PC-3 (cell line): Measurements from ENCODE around the gene DNAJA2. TPM values are rescaled to one million over a fixed set of nuclear protein-coding genes. Genes with fewer than 3 reads are reported as not detected.

Experiments
- ATAC-seq: fragments of 200-7000 bp; cut with Tn5 transposase; 2 replicates; pipeline ENCODE4 v1.9.1; 2020; ENCODE audit warnings: mild to moderate bottlenecking, moderate library complexity
- BruUV-seq: library from RNA; stranded (reverse); fragments of 400-500 nt; replicated peaks from 2 replicates; lab custom pipeline; 2021; lab: Mats Ljungman, UMichigan
- CTCF ChIA-PET: fragments of 300-600 bp; sonication (Branson Sonifier 250); formaldehyde crosslinking; loops from one replicate; lab custom pipeline; 2022; ENCODE audit warnings: antibody characterized with exemption; lab: Charles Lee
- POLR2A ChIA-PET: fragments of 300-600 bp; sonication (Branson Sonifier 250); formaldehyde crosslinking; loops from one replicate; lab custom pipeline; 2022; ENCODE audit warnings: antibody characterized with exemption; ENCODE audit not compliant: unreplicated experiment; lab: Charles Lee
- DNase-seq: peaks from one replicate; pipeline ENCODE4 v3.0.0-alpha.2; 2015
- H2AFZ ChIP-seq: fragments of 300-600 bp; sonication (generic); 2 replicates; pipeline ENCODE4 v1.6.0; 2016; ENCODE audit warnings: antibody characterized with exemption, low read length
- H3F3A ChIP-seq: fragments of 300-600 bp; sonication (generic); one replicate; pipeline ENCODE4 v1.6.0; 2017; ENCODE audit warnings: antibody characterized with exemption, low read length, control low read depth, mild to moderate bottlenecking; ENCODE audit not compliant: unreplicated experiment
- H3K27ac ChIP-seq: fragments of 300-600 bp; sonication (generic); 2 replicates; pipeline ENCODE4 v1.5.1; 2016; ENCODE audit warnings: mild to moderate bottlenecking, low read length
- H3K27me3 ChIP-seq: fragments of 300-600 bp; sonication (generic); 2 replicates; pipeline ENCODE4 v1.6.1; 2016; ENCODE audit warnings: low read length, mixed read lengths
- H3K36me3 ChIP-seq: fragments of 300-600 bp; sonication (generic); 2 replicates; pipeline ENCODE4 v1.6.1; 2016; ENCODE audit warnings: low read depth, mixed run types, low read length, mixed read lengths
- H3K4me1 ChIP-seq: fragments of 300-600 bp; sonication (generic); 2 replicates; pipeline ENCODE4 v1.5.1; 2016; ENCODE audit warnings: low read length; ENCODE audit not compliant: insufficient read depth
- H3K4me2 ChIP-seq: fragments of 300-600 bp; sonication (generic); 2 replicates; pipeline ENCODE4 v1.6.0; 2016; ENCODE audit warnings: low read length
- H3K4me3 ChIP-seq: fragments of 300-600 bp; sonication (generic); 2 replicates; pipeline ENCODE4 v1.5.1; 2016; ENCODE audit warnings: mild to moderate bottlenecking, low read length, mixed read lengths
- H3K79me2 ChIP-seq: fragments of 300-600 bp; sonication (generic); 2 replicates; pipeline ENCODE4 v1.6.1; 2017; ENCODE audit warnings: low read length, mixed read lengths
- H3K9ac ChIP-seq: fragments of 300-600 bp; sonication (generic); 2 replicates; pipeline ENCODE4 v1.6.0; 2016; ENCODE audit warnings: mild to moderate bottlenecking, low read length
- H3K9me2 ChIP-seq: fragments of 300-600 bp; sonication (generic); replicated peaks from 2 replicates; pipeline ENCODE4 v1.6.1; 2016; ENCODE audit warnings: mixed run types, low read length, mixed read lengths
- H3K9me3 ChIP-seq: fragments of 300-600 bp; sonication (generic); 2 replicates; pipeline ENCODE4 v1.6.1; 2016; ENCODE audit warnings: low read length, mixed read lengths
- H4K20me1 ChIP-seq: fragments of 300-600 bp; sonication (generic); 2 replicates; pipeline ENCODE4 v1.6.1; 2016; ENCODE audit warnings: low read length, mixed read lengths
- EZH2 ChIP-seq: fragments of 300-600 bp; sonication (generic); IDR thresholded peaks from one replicate; pipeline ENCODE4 v1.6.1; 2017; ENCODE audit warnings: antibody characterized with exemption, mild to moderate bottlenecking, low read length; ENCODE audit not compliant: unreplicated experiment
- EZH2phosphoT487 ChIP-seq: fragments of 300-600 bp; sonication (generic); IDR thresholded peaks from 2 replicates; pipeline ENCODE4 v1.6.1; 2018; ENCODE audit warnings: mild to moderate bottlenecking, antibody characterized with exemption, low read length, borderline replicate concordance
- intact Hi-C: fragments of 100-400 bp; cut with micrococcal nuclease; formaldehyde crosslinking; loops from 2 replicates; pipeline ENCODE4 v1.9.0; 2023
- total RNA-seq: library from RNA; depleted of rRNA; stranded (reverse); fragments of >200 nt; gene quantifications from 2 replicates; pipeline ENCODE4 v1.2.3, GENCODE V29; 2014
- TF ChIP-seq, protein P1 (sequence below): fragments of 300-600 bp; sonication (generic); conservative IDR thresholded peaks from 2 replicates; pipeline ENCODE4 v1.5.1; 2017; ENCODE audit warnings: antibody characterized with exemption, low read depth, mild to moderate bottlenecking, low read length

DNAJA2 gene
- total RNA-seq, 1 experiment from 2014 or later: 44.5 TPM

DNA sequence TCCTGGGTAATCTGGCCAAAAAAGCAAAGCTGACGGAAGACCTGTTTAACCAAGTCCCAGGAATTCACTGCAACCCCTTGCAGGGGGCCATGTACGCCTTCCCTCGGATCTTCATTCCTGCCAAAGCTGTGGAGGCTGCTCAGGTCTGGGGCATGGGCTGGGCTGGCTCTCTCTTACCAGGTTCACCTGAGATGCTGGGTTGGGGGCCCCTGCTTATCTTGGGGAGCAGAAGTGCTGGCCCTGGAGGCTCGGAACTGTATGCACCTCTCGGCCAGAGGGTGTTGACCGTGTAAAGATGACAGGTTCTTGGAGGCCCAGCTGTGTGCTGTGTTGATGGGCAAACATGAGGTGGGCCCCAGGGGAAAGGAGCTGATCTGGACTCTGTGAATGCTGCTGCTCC lies 49.1 kb downstream of the DNAJA2 start:
- Histone ChIP-seq H3K9me2 (no peaks in the 10 kb centered on the region), H3K4me3 (no peak overlapping the region), H3K36me3 (peaks cover 5% of the 10 kb centered on the region; the same call in 1 of the 2 replicates), H3F3A (no peaks in the 10 kb centered on the region), H4K20me1 (no peaks in the 10 kb centered on the region), H3K27me3 (no peaks in the 10 kb centered on the region), H3K4me1 (no peaks in the 10 kb centered on the region), H2AFZ (no peak overlapping the region), H3K9ac (no peak overlapping the region), H3K9me3 (no peaks in the 10 kb centered on the region), H3K27ac (no peak overlapping the region), H3K79me2 (no peaks in the 10 kb centered on the region), H3K4me2 (no peak overlapping the region)
- CTCF ChIA-PET: no interaction called here
- POLR2A ChIA-PET: no interaction called here
- no peak for ATAC-seq
- TF ChIP-seq, protein P1, sequence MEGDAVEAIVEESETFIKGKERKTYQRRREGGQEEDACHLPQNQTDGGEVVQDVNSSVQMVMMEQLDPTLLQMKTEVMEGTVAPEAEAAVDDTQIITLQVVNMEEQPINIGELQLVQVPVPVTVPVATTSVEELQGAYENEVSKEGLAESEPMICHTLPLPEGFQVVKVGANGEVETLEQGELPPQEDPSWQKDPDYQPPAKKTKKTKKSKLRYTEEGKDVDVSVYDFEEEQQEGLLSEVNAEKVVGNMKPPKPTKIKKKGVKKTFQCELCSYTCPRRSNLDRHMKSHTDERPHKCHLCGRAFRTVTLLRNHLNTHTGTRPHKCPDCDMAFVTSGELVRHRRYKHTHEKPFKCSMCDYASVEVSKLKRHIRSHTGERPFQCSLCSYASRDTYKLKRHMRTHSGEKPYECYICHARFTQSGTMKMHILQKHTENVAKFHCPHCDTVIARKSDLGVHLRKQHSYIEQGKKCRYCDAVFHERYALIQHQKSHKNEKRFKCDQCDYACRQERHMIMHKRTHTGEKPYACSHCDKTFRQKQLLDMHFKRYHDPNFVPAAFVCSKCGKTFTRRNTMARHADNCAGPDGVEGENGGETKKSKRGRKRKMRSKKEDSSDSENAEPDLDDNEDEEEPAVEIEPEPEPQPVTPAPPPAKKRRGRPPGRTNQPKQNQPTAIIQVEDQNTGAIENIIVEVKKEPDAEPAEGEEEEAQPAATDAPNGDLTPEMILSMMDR: no peak
- TF ChIP-seq EZH2 (no peak), EZH2phosphoT487 (no peak)
- intact Hi-C loops: no loop called here
- no TSS peak for BruUV-seq
- no peak for DNase-seq

DNA sequence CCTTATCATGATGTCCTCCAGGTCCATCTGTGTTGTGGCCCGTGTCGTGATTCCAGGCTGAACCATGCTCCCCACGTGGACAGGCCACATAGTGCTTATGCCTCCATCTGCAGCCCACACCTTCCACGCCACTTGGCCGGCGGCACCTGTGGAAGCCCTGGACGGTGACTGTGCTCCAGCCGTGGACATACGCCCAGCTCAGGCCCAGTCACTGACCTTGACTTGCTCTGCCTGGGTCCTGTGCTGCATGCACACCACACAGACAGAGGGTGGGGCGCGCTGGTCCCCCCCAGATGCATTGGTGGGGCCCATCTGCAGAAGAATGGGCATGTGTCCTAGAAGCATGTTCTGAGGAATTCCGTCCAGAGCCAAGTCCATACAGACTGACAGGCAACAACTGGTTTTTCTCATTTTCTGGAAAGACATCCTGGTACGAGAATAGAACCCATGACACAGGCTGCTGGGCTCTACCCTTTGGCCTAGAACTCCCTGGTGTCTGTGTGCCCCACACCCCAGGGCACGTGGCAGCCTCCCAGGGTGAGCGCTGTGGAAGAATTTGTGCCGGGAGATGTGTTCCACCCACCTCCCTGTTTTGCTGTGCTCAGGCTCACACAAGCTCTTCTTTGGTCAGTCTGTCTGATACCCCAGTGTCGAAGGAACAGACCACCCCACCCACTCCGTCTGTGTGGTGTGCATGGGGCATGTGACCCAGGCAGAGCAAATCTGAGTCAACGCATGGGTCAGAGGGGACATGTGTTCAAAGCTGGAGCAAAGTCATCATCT lies 49.8 kb downstream of the DNAJA2 start:
- intact Hi-C loops: no loop called here
- H3K9me3 ChIP-seq: no peaks in the 10 kb centered on the region
- no peaks in the 10 kb centered on the region for H3K79me2 ChIP-seq
- no peak overlapping the region for H3K9ac ChIP-seq
- no peaks in the 10 kb centered on the region for H3K27me3 ChIP-seq
- no peaks in the 10 kb centered on the region; the same call in 1 of the 2 replicates for H3K36me3 ChIP-seq
- no peaks in the 10 kb centered on the region for H3F3A ChIP-seq
- DNase-seq: no peak
- no peak for ATAC-seq
- no TSS peak for BruUV-seq
- H4K20me1 ChIP-seq: no peaks in the 10 kb centered on the region
- H3K9me2 ChIP-seq: no peaks in the 10 kb centered on the region
- no peak overlapping the region for H3K4me2 ChIP-seq
- POLR2A ChIA-PET: no interaction called here
- no peak overlapping the region for H2AFZ ChIP-seq
- H3K4me1 ChIP-seq: no peaks in the 10 kb centered on the region
- H3K4me3 ChIP-seq: no peak overlapping the region
- TF ChIP-seq, protein P1: no peak
- no peak for TF ChIP-seq EZH2phosphoT487
- TF ChIP-seq EZH2: no peak
- H3K27ac ChIP-seq: no peak overlapping the region
- CTCF ChIA-PET: no interaction called here

DNA sequence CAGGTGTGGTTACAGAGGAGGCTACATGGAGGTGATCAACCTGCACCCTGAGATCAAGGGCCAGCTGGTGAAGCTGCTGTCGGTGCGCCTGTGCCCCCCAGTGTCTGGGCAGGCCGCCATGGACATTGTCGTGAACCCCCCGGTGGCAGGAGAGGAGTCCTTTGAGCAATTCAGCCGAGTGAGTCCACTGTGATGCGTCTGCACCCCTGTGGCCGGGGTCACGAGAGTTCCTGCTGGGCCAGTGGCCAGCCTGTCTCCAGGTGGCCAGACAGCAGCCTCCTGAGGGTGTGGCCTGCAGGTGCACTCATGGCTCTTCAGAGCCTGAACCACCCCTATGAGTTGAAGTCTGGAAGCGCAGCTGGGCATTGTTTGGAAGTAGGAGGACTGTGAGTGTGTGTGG lies 51.2 kb downstream of the DNAJA2 start:
- H3F3A ChIP-seq: no peaks in the 10 kb centered on the region
- ChIA-PET CTCF (no interaction called here), POLR2A (no interaction called here)
- H3K4me2 ChIP-seq: no peak overlapping the region
- no peaks in the 10 kb centered on the region for H3K27me3 ChIP-seq
- no peaks in the 10 kb centered on the region for H3K79me2 ChIP-seq
- H3K9me3 ChIP-seq: no peaks in the 10 kb centered on the region
- no peaks in the 10 kb centered on the region for H3K9me2 ChIP-seq
- ATAC-seq (no peak), DNase-seq (no peak)
- BruUV-seq: no TSS peak
- no peak overlapping the region for H3K4me3 ChIP-seq
- H3K4me1 ChIP-seq: no peaks in the 10 kb centered on the region
- no peak overlapping the region for H2AFZ ChIP-seq
- intact Hi-C loops: no loop called here
- no peak for TF ChIP-seq EZH2phosphoT487
- TF ChIP-seq, protein P1: no peak
- no peaks in the 10 kb centered on the region for H4K20me1 ChIP-seq
- no peaks in the 10 kb centered on the region; the same call in 1 of the 2 replicates for H3K36me3 ChIP-seq
- H3K27ac ChIP-seq: no peak overlapping the region
- no peak overlapping the region for H3K9ac ChIP-seq
